Stimulated activated naive B cell treated with anti-CD40 and anti-IgM and Interleukin-4, amounts not matched to agents 10 μg/mL and 1 μg/mL and 100 μg/mL, for 72 hours (primary cell): ENCODE results near the gene ZNF516.

Experiments
- ATAC-seq, 2 donors: fragments of 150-1000 bp; cut with Tn5 transposase; replicated peaks; 2 replicates each; pipeline ENCODE4 v1.10.0; 2021; ENCODE audit warnings: moderate library complexity in 1 of 2
- DNase-seq: peaks from one replicate; pipeline ENCODE4 v3.0.0; 2021
- H3K27ac Mint-ChIP-seq: one replicate; pipeline ENCODE4 v1.8.0; 2022; ENCODE audit warnings: mild to moderate bottlenecking, mixed read lengths
- H3K27me3 Mint-ChIP-seq, 2 donors: one replicate each; pipeline ENCODE4 v1.8.0; 2022; ENCODE audit warnings: mixed read lengths in 2 of 2
- H3K36me3 Mint-ChIP-seq, 2 donors: one replicate each; pipeline ENCODE4 v1.8.0; 2022; ENCODE audit warnings: mixed read lengths in 2 of 2, mild to moderate bottlenecking in 1 of 2
- H3K4me1 Mint-ChIP-seq, 2 donors: one replicate each; pipeline ENCODE4 v1.8.0; 2022; ENCODE audit warnings: mixed read lengths in 2 of 2, mild to moderate bottlenecking in 1 of 2
- H3K4me3 Mint-ChIP-seq, 2 donors: one replicate each; pipeline ENCODE4 v1.8.0; 2022; ENCODE audit warnings: mild to moderate bottlenecking in 2 of 2, mixed read lengths in 2 of 2, moderate library complexity in 1 of 2
- H3K9me3 Mint-ChIP-seq, 2 donors: one replicate each; pipeline ENCODE4 v1.8.0; 2022; ENCODE audit warnings: mixed read lengths in 2 of 2, mild to moderate bottlenecking in 1 of 2

The ZNF516 gene

DNA sequence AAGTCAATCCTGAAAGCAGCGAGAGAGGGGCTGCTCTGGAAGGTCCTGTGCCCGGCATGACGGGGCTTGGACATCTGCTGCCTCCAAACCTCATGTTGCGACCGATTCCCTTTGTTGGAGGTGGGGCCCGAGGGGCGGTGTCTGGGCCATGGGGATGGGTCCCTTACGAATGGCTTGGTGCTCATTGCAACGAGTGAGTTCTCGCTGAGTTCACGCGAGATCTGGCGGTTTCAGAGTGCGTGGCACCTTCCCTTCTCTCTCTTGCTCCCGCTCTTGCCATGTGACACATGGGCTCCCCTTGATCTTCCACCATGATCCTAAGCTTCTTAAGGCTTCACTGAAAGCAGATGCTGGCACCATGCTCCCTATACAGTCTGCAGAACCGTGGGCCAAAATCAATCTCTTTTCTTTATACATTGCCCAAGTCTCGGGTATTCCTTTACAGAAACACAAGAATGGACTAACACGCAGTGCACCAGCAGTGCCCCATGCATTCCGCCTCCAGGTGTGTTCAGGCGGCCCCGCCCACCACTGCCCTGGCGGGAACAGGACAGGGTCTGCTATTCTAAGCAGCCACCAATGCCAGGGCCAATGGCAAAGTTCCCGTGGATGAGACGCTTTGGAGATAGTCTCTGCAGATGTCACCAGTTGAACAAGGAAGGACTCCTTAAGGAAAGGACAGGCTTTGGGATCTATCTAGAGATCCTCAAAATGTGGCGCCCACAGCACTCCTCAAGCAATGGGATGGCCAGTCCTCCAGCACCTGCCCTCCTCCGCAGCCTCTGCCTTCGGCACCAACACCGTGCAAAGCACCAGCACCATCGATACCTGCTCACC, 63.4 kb downstream of the ZNF516 start:
- peaks cover 22 to 45% of the 10 kb centered on the region in 2 donors for H3K4me1 Mint-ChIP-seq
- H3K9me3 Mint-ChIP-seq, result no peaks in the 10 kb centered on the region
- no peak overlapping the region for H3K4me3 Mint-ChIP-seq
- ATAC-seq (no peak), DNase-seq (no peak)
- no peaks in the 10 kb centered on the region for H3K27me3 Mint-ChIP-seq
- H3K27ac Mint-ChIP-seq, result no peak overlapping the region
- H3K36me3 Mint-ChIP-seq, result peaks cover 49 to 65% of the 10 kb centered on the region in 2 donors

DNA sequence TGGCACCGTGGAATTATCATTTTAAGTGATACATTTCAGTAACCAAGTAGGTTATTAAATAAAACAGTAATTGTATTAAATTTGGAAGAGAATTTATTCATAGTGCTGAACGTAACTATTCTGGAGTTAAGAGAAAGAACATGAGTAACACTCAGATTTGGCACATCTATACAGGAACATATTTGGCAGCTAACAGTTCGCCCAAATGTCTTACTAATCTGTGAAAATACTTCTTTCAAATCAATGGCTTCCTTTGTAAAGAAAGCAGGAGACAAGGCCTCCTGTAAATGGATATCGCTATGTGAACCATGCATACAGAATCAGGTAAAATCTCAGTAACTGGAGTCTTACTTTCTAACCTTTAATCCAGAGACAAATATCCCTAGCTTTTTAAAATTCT, 64.4 kb downstream of the ZNF516 start:
- ATAC-seq, result no peak

DNA sequence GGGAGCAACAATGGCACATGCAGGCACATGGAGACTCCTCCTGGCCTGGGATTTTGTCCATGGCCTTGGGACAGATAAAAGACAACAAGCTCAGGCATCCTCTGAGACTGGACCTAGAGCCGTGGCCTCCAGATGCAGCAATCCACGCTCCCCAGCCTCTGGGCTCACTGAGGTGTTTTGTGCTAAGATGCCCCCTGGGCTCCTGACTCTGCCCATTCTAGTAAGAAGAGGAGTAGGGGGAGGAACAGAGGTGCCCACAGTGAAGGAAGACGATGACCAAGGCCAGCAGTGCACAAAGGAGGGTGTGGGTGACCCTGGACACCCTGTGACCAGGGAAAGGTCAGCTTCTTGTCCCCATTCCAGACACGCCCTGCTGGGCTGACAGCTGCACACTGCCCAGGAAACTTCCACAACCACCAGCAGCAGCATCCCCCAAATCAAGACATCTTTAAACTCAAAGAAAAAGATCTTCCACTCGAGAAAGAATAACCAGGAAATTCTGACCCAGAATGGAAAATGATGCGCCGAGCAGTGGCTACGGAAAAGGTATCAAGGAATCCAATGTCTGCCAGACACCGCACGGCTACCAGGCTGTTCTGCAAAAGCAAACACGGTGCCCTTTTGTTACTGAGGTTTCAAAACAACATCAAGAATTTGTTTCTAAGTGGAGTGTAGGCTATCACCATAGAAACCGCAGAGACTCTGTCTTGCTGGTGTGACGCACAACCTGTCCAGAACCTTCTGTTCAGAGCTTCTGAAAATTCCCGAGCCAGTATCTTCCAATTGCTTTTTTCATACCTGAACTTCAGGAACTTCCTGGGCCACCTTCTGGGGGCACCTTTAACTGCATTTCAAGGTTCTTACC, 65.5 kb downstream of the ZNF516 start:
- H3K4me3 Mint-ChIP-seq, result no peak overlapping the region
- no peak for ATAC-seq
- DNase-seq, result no peak
- no peaks in the 10 kb centered on the region for H3K27me3 Mint-ChIP-seq
- H3K4me1 Mint-ChIP-seq, result peaks cover 24 to 64% of the 10 kb centered on the region in 2 donors
- no peaks in the 10 kb centered on the region for H3K9me3 Mint-ChIP-seq
- peaks cover 36 to 49% of the 10 kb centered on the region in 2 donors for H3K36me3 Mint-ChIP-seq
- H3K27ac Mint-ChIP-seq, result no peak overlapping the region

More for the DNA sequence above, 64.4 kb downstream of the ZNF516 start:
- no peak for DNase-seq
- H3K27ac Mint-ChIP-seq, result no peak overlapping the region
- peaks cover 23 to 53% of the 10 kb centered on the region in 2 donors for H3K4me1 Mint-ChIP-seq
- no peaks in the 10 kb centered on the region for H3K27me3 Mint-ChIP-seq
- no peak overlapping the region for H3K4me3 Mint-ChIP-seq
- H3K36me3 Mint-ChIP-seq, result peaks cover 43 to 59% of the 10 kb centered on the region in 2 donors
- no peaks in the 10 kb centered on the region for H3K9me3 Mint-ChIP-seq

DNA sequence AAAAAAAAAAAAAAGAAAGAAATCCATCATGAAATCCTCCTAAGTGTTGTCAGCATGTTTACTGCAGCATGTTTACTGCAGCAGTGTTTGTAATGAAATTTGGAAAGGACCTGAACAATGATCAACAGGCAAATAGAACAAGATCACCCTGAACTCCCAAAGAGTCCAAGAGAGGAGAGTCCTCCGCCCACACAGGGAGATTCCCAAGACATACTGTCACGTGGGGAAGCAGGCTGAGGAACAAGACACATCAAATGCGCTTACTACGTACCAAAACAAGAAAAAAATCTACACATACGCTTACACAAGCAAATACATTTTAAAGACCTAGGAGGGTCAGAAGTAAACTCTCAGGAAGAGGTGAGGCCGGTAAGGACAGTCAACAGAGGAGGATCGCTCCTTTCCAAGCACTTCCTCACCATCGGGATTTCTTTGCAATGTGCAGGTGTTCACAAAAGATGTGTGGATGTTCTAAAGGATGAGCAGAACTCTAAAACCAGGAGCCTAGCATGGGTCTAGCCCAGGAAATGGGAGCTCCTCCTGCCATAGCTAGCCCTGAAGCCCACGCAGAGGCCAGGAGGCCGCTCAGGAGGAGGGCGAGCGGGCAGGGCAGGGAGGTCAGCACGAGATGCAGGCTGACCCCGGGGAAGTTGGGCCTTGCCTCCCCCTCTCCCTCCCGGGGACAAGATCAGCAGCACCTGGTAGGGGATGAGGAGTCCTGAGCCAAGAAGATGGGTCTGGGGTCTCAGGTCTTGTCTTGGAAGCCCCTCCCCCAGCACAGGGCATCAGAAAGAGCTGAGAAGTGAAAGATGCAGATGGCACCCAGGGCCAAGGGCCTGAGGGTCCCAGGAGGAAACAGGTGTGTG, 66.4 kb downstream of the ZNF516 start:
- Mint-ChIP-seq H3K27me3 (no peaks in the 10 kb centered on the region), H3K4me3 (no peak overlapping the region), H3K4me1 (peaks cover 24 to 65% of the 10 kb centered on the region in 2 donors), H3K9me3 (no peaks in the 10 kb centered on the region), H3K36me3 (peaks cover 30 to 42% of the 10 kb centered on the region in 2 donors), H3K27ac (no peak overlapping the region)
- ATAC-seq (no peak), DNase-seq (no peak)

DNA sequence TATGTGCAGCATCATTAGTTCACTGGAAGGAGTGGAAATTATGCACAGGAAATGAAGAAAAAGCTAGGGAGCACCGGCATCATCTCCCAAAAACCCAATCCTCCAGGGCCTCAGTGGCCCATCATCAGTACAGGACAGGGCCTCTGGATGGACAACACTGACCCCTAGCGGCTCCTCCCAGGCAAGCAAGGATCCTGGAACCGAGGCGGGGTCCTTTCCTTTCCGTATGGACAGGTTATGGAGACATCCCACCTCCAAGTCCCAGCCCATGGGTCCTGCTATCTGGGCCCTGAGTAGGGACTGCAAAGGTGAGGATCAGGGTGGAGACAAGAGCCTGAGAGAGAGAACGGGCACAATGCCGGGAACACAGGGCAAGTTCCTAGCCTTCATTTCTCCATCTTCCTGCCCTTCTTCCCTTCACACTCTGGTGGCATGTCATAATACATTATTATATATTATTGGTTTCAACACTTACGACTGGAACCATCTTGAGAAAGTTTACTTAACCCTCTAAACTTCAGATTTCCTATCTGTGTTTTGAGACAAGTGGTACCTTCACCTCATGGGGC, 68.2 kb downstream of the ZNF516 start:
- Mint-ChIP-seq H3K36me3 (peaks cover 13 to 24% of the 10 kb centered on the region in 2 donors), H3K9me3 (no peaks in the 10 kb centered on the region), H3K27ac (no peak overlapping the region), H3K4me3 (no peak overlapping the region), H3K27me3 (no peaks in the 10 kb centered on the region), H3K4me1 (peaks cover 18 to 63% of the 10 kb centered on the region in 2 donors)
- DNase-seq (no peak), ATAC-seq (no peak)

DNA sequence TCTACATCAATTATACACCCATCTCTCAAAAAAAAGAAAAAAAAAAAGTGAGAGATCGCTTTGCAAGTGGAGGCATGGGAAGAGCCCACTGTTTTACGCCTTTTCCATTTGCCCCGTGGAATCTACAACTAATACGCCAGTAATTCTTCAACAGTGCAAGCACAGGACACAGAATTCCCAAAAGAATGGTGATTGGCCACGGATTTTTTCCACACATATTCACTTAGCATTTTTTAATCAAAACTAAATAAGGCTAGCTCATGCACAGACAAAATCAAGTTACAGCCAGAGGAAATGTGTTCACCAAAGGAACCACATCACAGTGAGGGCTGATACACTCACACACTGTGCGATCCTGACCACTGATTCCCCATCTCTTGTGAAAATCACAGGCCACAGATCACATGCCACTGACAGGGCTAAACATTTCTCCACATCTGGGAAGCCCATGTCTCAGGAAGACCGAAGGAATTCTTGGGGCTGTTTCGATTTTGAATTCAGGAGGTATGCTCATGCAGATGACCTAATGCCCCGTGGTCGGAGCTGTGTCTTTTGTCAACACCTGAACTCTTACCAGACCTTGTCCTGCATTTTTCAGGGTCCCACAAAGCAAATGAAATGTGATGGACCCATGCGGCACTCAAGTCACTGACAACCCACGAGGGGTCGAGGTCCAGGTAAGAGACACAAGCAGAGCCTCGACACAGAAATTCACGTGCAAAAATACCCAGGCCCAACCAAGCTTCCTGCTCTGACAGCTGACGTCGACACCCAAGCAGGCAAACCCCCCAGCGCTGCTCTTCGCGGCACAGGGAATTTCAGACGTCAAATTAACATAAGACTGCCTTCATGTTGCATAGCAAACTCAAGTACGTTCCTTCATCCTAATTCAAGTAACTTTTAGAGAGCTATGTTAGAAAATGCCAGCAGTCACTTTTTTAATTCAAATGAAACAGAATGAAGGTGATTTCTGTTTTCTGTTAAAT, 69.6 kb downstream of the ZNF516 start:
- ATAC-seq, result no peak
- no peak overlapping the region for H3K4me3 Mint-ChIP-seq
- no peak overlapping the region for H3K27ac Mint-ChIP-seq
- H3K9me3 Mint-ChIP-seq, result no peaks in the 10 kb centered on the region
- no peak for DNase-seq
- H3K36me3 Mint-ChIP-seq, result peaks cover 8 to 15% of the 10 kb centered on the region in 2 donors
- peaks cover 16 to 52% of the 10 kb centered on the region in 2 donors for H3K4me1 Mint-ChIP-seq
- H3K27me3 Mint-ChIP-seq, result no peaks in the 10 kb centered on the region

DNA sequence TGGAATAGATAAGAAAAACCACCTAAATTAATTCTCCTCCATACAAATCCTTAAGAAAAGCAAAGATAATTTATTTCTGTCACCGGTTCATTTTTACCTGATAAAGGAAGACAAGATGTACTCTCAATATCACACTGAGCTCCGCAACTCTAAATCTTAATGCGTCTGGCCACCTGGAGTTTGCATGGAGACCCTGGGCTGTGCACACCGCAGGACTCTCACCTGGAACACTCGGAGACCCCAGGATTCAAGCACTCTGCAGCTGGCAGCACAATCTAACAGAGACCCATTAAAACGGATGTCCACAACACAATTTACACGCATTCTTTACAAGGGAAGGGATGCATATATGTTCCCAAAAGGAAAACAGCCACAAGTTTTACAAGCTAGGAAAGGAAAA, 72.2 kb downstream of the ZNF516 start:
- DNase-seq, result no peak
- no peaks in the 10 kb centered on the region for H3K9me3 Mint-ChIP-seq
- no peaks in the 10 kb centered on the region for H3K27me3 Mint-ChIP-seq
- H3K27ac Mint-ChIP-seq, result no peak overlapping the region
- ATAC-seq, result no peak
- peaks cover 16 to 43% of the 10 kb centered on the region in 2 donors for H3K4me1 Mint-ChIP-seq
- H3K36me3 Mint-ChIP-seq, result peaks cover 3 to 8% of the 10 kb centered on the region in 2 donors
- no peak overlapping the region for H3K4me3 Mint-ChIP-seq

DNA sequence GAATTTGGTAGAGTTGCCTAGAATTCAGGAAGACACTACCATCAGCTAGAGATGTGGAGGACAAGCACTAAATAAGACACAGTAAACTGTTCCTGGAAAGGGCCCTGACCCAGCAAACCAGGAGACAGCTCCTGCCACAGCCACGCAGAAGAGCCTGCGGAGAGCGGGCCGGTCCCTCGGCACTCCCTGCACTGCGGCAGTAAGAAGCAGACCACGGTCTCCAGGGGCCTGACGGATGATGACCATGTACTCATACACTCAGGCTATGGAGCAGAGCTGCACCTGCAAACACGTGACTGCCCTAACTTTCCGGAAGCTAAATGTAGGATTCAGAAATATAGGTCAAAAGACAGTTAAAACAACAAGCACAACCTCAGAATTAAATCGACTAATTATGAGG, 72.9 kb downstream of the ZNF516 start:
- ATAC-seq (no peak), DNase-seq (no peak)
- Mint-ChIP-seq H3K27ac (no peak overlapping the region), H3K36me3 (peaks cover 3 to 4% of the 10 kb centered on the region in 2 donors), H3K4me1 (peaks cover 13 to 39% of the 10 kb centered on the region in 2 donors), H3K4me3 (no peak overlapping the region), H3K27me3 (no peaks in the 10 kb centered on the region), H3K9me3 (no peaks in the 10 kb centered on the region)

DNA sequence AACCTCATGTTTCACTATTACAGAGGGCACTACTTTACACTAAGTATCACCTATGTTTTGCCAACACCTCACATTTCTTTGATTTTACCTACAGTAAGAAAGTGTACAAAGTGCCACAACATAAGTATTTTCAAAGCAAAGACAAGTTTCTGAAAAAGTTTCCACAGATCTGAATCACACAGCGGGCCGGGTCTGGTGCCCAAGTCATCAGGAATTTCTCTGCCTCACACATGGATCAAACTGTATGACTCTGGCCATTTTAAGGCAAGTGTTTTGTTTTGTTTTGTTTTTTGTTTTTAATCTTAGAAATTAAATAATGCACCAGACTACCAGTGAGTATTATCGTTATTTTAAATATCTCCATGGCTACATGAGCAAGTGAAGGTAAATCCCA, 73.4 kb downstream of the ZNF516 start:
- ATAC-seq (no peak), DNase-seq (no peak)
- no peak overlapping the region for H3K27ac Mint-ChIP-seq
- H3K4me1 Mint-ChIP-seq, result peaks cover 13 to 42% of the 10 kb centered on the region in 2 donors
- H3K36me3 Mint-ChIP-seq, result peaks cover 4 to 5% of the 10 kb centered on the region in 2 donors
- H3K4me3 Mint-ChIP-seq, result no peak overlapping the region
- no peaks in the 10 kb centered on the region for H3K9me3 Mint-ChIP-seq
- H3K27me3 Mint-ChIP-seq, result no peaks in the 10 kb centered on the region

DNA sequence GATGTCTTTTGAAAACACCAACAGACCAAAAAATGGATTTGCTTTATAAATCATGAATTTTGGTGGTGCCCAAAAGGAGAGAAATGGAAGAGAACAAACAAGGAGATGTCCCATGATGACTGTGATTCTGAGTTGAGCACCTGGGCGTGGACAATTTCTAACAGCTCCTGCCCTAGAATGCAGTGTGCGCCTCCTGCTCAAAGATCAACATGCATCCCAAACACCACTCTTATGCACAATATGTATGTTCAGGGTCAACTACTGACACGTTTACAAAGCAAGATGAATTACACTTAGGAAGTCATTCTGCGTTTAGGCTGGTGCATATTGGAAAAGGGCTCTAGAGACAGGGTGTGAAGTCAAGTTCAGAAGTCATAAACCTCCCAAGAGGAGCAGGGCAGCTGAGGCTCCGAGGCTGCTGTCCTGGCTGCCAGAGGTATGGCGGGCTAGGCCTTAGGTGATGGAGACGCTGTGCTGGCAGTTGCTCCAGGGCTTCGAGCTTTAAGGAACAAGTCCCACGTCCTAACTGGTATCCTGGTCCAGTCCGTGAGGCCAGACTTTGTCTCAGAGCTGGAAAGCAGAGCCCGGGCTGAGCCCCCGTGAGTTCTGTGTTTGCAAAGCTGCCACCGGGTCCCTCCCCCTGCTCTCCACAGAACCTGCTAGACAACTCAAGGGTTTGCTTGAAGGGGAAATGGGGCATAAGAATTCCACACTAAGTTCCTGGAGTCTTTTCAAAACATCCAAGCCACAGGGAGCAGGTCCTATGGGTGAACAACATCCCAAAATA, 74.0 kb downstream of the ZNF516 start:
- Mint-ChIP-seq H3K9me3 (no peaks in the 10 kb centered on the region), H3K36me3 (peaks cover 4 to 5% of the 10 kb centered on the region in 2 donors), H3K27me3 (no peaks in the 10 kb centered on the region), H3K4me3 (no peak overlapping the region), H3K27ac (no peak overlapping the region), H3K4me1 (peaks cover 12 to 41% of the 10 kb centered on the region in 2 donors)
- ATAC-seq, result no peak
- DNase-seq, result no peak

DNA sequence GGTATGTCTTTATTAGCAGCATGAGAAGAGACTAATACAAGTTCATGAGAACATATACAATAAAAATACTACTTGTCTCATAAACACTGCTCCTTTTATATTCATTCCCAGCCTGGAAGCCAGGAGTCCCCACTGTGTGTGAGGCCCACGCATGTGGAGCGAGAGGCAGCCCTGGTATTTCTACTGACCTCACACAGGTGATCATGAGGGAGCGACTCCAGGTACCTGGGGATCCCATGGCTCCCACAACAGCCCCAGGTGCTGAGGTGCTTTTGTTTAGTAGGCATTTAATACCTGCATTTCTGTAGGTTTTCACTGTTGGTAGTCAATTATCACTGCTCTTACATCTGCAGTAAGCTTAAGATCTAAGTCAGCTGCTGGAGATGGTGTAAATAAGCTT, 75.2 kb downstream of the ZNF516 start:
- no peak overlapping the region for H3K27ac Mint-ChIP-seq
- ATAC-seq (no peak), DNase-seq (no peak)
- H3K9me3 Mint-ChIP-seq, result no peaks in the 10 kb centered on the region
- peaks cover 9 to 36% of the 10 kb centered on the region in 2 donors for H3K4me1 Mint-ChIP-seq
- H3K4me3 Mint-ChIP-seq, result no peak overlapping the region
- H3K27me3 Mint-ChIP-seq, result no peaks in the 10 kb centered on the region
- peaks cover 7 to 11% of the 10 kb centered on the region in 2 donors for H3K36me3 Mint-ChIP-seq

DNA sequence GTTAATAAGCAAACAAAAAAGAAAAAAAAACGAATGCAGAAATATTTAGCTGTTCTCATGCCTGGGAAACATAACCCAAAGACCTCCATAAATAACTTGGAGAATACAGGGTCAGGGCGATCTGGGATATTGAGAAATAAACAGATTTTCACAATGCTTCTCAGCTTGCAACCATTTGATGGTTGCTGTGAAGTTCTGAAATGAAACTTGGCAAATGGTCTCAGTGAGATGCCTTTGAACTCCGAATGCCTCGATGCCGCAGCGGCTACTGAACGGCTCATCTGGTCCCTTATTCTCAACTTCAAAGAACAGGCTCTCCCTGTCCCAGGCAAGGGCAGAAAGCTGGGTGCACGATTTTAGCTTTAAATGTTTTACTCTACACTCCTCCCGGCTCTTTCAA, 78.1 kb downstream of the ZNF516 start:
- ATAC-seq (no peak), DNase-seq (no peak)
- Mint-ChIP-seq H3K27ac (no peak overlapping the region), H3K36me3 (peaks cover 17 to 18% of the 10 kb centered on the region in 2 donors), H3K27me3 (no peaks in the 10 kb centered on the region), H3K4me1 (peaks cover 12 to 22% of the 10 kb centered on the region in 2 donors), H3K4me3 (no peak overlapping the region), H3K9me3 (no peaks in the 10 kb centered on the region)
